GM12892 (cell line): ENCODE measurements around the gene CHIA.
"Not testable (repeated sequence)": the region's sequence is repeated elsewhere in the genome, so short reads cannot be mapped to it uniquely, and the experiment has no call there.

Experiments used
- DNase-seq: peaks from one replicate; pipeline ENCODE4 v3.0.0; 2011; ENCODE audit not compliant: insufficient read length
- FAIRE-seq: peaks from 2 replicates; lab custom pipeline; 2011; peaks lifted over from hg19 to GRCh38; lab: Jason Lieb, UNC
- POLR2A ChIP-seq: IDR thresholded peaks from 2 replicates; pipeline ENCODE4 v1.6.1; 2011; ENCODE audit warnings: low read depth, low read length, control low read depth
- POLR2AphosphoS5 ChIP-seq: IDR thresholded peaks from 2 replicates; pipeline ENCODE4 v1.6.1; 2011; ENCODE audit warnings: low read depth, low read length, control low read depth
- TAF1 ChIP-seq: IDR thresholded peaks from 2 replicates; pipeline ENCODE4 v1.6.1; 2011; ENCODE audit warnings: low read depth, mild to moderate bottlenecking, control low read depth, low read length, borderline replicate concordance

The CHIA gene

GRCh38 chr1:111346089-111346885 is 55.6 kb downstream of the CHIA start:
- TF ChIP-seq POLR2AphosphoS5 (no peak), POLR2A (no peak), TAF1 (no peak)
- DNase-seq (peak; percentile 66), FAIRE-seq (peak; percentile 89)

GRCh38 chr1:111347026-111347425 is 56.4 kb downstream of the CHIA start:
- no peak for TF ChIP-seq TAF1
- no peak for TF ChIP-seq POLR2AphosphoS5
- TF ChIP-seq POLR2A = no peak
- DNase-seq (no peak), FAIRE-seq (no peak)

GRCh38 chr1:111351700-111352099 is 61.0 kb downstream of the CHIA start:
- FAIRE-seq = no peak
- DNase-seq = no peak
- TF ChIP-seq TAF1 (no peak), POLR2A (no peak), POLR2AphosphoS5 (no peak)

GRCh38 chr1:111354584-111354983 is 63.9 kb downstream of the CHIA start:
- no peak for TF ChIP-seq TAF1
- FAIRE-seq = no peak
- DNase-seq = no peak

GRCh38 chr1:111358964-111359363 is 68.3 kb downstream of the CHIA start:
- TF ChIP-seq POLR2AphosphoS5 (no peak), TAF1 (no peak), POLR2A (no peak)
- DNase-seq = no peak
- FAIRE-seq = no peak

- FAIRE-seq (no peak), DNase-seq (no peak)
- TF ChIP-seq TAF1 (no peak), POLR2AphosphoS5 (no peak), POLR2A (no peak)
Measured at GRCh38 chr1:111359376-111359775, 68.7 kb downstream of the CHIA start.

GRCh38 chr1:111360257-111360656 is 69.6 kb downstream of the CHIA start:
- FAIRE-seq, DNase-seq: not testable (repeated sequence)

GRCh38 chr1:111361761-111362160 is 71.1 kb downstream of the CHIA start:
- FAIRE-seq = no peak
- TF ChIP-seq POLR2A = no peak
- no peak for TF ChIP-seq POLR2AphosphoS5
- no peak for TF ChIP-seq TAF1

GRCh38 chr1:111364690-111365089 is 74.0 kb downstream of the CHIA start:
- TF ChIP-seq TAF1 = no peak
- TF ChIP-seq POLR2A = no peak
- TF ChIP-seq POLR2AphosphoS5 = no peak
- FAIRE-seq (no peak), DNase-seq (no peak)

More at GRCh38 chr1:111361761-111362160, 71.1 kb downstream of the CHIA start:
- DNase-seq = no peak

GRCh38 chr1:111366256-111366655 is 75.6 kb downstream of the CHIA start:
- TF ChIP-seq TAF1 (no peak), POLR2A (no peak), POLR2AphosphoS5 (no peak)
- FAIRE-seq = no peak
- DNase-seq = no peak

GRCh38 chr1:111369177-111369576 is 78.5 kb downstream of the CHIA start:
- no peak for FAIRE-seq

GRCh38 chr1:111369645-111370044 is 79.0 kb downstream of the CHIA start:
- no peak for TF ChIP-seq POLR2AphosphoS5
- TF ChIP-seq TAF1 = no peak
- no peak for TF ChIP-seq POLR2A
- FAIRE-seq (no peak), DNase-seq (no peak)

More at GRCh38 chr1:111369177-111369576, 78.5 kb downstream of the CHIA start:
- TF ChIP-seq POLR2A (no peak), TAF1 (no peak), POLR2AphosphoS5 (no peak)
- no peak for DNase-seq
